GM19043 (cell line): ENCODE results near the gene ZNF227.
"Not testable (repeated sequence)": the region's sequence is repeated elsewhere in the genome, so short reads cannot be mapped to it uniquely, and the experiment has no call there.

Source experiments
- ATAC-seq: cut with Tn5 transposase; IDR thresholded peaks from one replicate; pipeline ENCODE4 v1.9.1; 2021; ENCODE audit warnings: low read depth; ENCODE audit not compliant: unreplicated experiment

ZNF227 gene

DNA sequence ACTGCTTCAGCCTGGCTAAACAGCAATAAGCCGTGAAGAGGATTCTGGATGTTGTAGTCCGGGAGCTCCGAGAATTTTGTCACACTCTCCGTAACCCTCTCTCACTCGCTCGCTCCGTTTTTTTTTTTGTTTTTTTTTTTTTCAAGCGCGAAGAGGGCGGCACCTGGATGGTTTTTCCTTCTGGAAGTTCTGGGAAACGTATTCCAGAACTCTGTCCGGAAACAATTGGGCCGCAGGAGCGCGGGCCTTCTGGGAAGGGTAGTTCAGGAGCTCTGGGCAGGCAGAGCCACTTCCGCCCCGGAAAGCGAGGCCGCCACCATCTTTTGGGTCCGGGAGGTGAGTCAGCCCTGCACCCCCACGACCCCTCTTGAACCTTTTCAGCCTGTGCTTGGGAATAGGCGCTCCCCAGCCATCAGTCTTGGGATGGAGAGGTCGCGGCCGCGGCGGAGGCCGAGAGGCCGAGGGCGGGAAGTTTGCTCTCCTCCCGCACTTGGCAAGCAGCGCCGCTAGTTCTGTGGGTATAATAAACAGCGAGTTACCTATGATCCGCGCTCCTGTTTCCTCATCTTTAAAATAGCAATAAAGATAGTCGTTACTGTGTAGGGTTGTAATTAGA is at the start of gene ZNF227:
Gene ZNF227 (plus strand): TSS at position 283 of the 616 bp plus-strand sequence. CDS start 5,261 bp downstream, outside the sequence.
- ATAC-seq = peak; percentile 79

- no peak for ATAC-seq
These were observed 48.5 kb upstream of the ZNF227 start for GRCh38 chr19:44163789-44164188.

GRCh38 chr19:44164327-44164672 is 48.0 kb upstream of the ZNF227 start:
- ATAC-seq = peak; percentile 9

DNA sequence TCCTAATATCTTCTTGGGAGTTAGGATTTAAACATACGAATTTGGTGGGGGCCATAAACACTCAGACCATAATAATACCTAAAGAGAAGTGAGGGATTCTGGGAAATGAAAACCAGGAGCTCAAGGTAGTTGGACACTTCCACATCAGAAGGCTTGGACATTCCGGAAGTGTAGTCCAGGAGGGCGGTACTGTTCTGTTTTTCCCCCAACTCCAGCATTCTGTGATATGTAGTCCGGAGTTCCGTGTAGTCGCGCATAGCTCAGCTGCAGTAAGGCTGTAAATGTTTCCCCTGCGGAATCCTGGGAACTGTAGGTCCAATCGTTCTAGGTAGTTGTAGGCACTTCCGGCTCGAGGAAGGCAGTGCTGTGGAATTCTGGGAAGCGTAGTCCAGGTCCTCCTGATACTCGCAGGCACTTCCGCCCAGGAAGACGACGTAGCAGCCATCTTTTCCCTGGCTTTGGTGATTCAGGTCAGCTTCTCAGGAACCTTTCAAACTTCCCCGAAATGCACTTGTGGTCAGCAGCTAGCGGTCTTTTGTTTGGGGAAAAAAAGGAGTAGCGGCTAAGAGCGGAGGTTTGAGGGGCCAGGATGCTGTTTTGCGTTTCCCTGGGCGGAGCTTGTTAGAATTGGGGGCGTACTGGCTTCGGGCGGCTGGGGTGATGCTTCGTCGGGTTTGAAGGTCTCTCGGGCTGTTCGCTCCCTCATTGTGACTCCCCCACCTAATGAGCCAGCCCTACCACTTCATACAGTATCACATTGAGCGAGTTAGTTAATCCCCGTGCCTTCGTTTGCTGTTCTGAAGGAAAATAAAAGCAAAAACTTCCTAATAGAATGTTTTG is 47.4 kb upstream of the ZNF227 start, which contains the start of gene ZNF226:
Gene ZNF226 (plus strand): TSS at position 428 of the 840 bp plus-strand sequence. CDS start 4,981 bp downstream, outside the sequence.
- ATAC-seq = peak; percentile 80

- ATAC-seq = not testable (repeated sequence)
These were observed 41.7 kb upstream of the ZNF227 start for GRCh38 chr19:44170660-44171059.

DNA sequence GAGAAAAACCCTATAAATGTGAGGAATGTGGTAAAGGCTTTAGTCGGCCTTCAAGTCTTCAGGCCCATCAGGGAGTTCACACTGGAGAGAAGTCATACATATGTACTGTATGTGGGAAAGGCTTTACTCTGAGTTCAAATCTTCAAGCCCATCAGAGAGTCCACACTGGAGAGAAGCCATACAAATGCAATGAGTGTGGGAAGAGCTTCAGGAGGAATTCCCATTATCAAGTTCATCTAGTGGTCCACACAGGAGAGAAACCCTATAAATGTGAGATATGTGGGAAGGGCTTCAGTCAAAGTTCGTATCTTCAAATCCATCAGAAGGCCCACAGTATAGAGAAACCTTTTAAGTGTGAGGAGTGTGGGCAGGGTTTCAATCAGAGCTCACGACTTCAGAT is 35.7 kb upstream of the ZNF227 start:
- ATAC-seq = no peak

DNA sequence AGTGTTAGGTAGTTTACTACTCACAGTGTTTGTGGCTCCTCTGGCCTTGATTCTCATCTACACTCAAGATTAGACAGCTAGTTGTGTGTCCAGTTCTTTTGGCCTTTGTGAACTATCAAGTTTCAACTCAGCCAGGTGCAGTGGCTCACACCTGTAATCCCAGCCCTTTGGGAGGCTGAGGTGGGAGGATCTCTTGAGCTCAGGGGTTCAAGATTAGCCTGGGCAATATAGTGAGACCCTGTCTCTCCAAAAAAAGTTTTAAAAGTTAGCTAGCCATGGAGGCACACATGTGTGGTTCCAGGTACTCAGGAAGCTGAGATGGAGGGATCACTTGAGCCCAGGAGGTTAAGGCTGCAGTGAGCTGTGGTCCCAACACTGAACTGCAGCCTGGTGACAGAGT is 31.4 kb upstream of the ZNF227 start:
- no peak for ATAC-seq

DNA sequence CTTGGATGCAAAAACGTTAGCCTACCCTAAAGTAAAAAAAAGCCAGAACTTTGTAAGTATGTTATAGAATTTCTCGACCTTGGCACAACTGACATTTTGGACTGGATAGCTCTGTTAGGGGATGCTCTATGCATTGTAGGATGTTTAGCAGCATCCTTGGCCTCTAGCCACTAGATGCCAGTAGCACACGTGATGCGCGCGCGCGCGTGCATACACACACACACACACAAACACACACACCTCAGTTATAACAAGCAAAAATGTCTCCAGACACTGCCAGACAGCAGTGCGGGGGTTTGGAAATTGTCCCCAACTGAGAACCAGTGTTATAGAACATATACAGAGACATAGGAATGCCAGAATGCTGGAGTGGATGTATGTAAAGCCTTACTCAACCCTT is 30.2 kb upstream of the ZNF227 start:
- ATAC-seq = no peak

DNA sequence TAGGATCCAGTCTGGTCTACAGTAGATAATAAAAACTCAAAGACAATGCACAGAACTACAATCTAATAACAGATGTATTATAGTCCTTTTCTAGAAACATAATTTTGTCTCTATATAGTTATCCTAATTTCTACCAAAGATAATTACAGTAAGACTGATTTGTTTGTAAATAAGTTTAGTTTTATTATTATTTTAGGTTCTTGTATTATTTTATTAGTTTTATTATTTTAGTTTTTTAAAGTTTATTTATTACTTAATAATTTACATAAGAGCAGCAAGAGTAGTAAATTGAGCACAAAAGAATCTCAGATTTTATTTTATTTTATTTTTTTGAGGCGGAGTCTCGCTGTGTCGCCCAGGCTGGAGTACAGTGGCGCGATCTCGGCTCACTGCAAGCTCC is 22.3 kb upstream of the ZNF227 start:
- no peak for ATAC-seq

- ATAC-seq = no peak
These were observed 20.2 kb upstream of the ZNF227 start for GRCh38 chr19:44192127-44192526.

- no peak for ATAC-seq
These were observed 15.6 kb upstream of the ZNF227 start for GRCh38 chr19:44196772-44197171.

GRCh38 chr19:44202470-44202869 is 9.9 kb upstream of the ZNF227 start:
- no peak for ATAC-seq

- ATAC-seq = no peak
These were observed 9.4 kb upstream of the ZNF227 start for GRCh38 chr19:44202974-44203373.

DNA sequence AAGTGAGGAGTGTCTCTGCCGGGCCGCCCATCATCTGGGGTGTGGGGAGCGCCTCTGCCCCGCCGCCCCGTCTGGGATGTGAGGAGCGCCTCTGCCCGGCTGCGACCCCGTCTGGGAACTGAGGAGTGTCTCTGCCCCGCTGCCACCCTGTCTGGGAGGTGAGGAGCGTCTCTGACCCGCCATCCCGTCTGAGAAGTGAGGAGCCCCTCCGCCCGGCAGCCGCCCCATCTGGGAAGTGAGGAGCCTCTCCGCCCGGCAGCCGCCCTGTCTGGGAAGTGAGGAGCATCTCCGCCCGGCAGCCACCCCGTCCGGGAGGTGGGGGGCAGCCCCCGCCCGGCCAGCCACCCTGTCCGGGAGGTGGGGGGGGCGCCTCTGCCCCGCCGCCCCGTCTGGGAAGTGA is 8.5 kb upstream of the ZNF227 start:
- not testable (repeated sequence) for ATAC-seq

GRCh38 chr19:44204772-44205171 is 7.6 kb upstream of the ZNF227 start:
- no peak for ATAC-seq

DNA sequence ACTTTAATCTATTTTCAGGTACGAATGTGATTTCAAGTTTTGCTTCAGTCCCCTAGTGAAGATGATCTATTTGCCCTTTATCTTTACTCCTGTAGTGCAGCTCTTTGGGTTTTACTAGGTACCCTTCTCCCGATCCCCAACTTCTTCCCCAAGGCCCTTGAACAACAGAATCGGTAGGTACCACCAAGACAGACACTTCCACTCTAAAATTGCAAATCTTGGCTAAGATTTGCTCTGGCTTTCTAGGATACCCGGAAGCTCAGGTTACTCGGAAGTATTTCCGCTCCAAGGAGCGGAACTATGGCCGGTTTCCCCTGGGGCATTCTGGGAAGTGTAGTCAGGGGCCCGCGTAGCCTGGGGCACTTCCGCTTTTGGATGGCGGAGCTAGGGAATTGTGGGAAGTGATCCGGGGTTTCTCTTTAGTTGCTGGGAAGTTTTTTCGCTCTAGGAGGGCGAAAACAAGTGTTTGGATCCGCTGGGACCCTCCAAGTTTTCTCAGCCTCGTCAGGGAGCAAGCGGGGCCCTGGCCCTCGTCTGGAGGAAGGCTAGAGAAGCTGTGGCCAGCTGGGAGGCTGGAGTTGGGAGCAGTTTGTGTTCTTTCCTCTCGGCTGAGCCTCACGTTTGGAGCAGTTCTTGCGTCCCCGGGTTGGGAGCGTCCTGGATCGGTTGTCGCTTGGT is 5.1 kb upstream of the ZNF227 start:
- peak; percentile 62 for ATAC-seq

GRCh38 chr19:44212866-44213346 is 574 bp downstream of the ZNF227 start:
- no peak for ATAC-seq

GRCh38 chr19:44219926-44220325 is 7.6 kb downstream of the ZNF227 start:
- ATAC-seq = not testable (repeated sequence)

- not testable (repeated sequence) for ATAC-seq
These were observed 8.4 kb downstream of the ZNF227 start for GRCh38 chr19:44220761-44221160.

DNA sequence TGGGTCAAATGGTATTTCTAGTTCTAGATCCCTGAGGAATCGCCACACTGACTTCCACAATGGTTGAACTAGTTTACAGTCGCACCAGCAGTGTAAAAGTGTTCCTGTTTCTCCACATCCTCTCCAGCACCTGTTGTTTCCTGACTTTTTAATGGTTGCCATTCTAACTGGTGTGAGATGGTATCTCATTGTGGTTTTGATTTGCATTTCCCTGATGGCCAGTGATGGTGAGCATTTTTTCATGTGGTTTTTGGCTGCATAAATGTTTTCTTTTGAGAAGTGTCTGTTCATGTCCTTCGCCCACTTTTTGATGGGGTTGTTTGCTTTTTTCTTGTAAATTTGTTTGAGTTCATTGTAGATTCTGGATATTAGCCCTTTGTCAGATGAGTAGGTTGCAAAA is 9.0 kb downstream of the ZNF227 start:
- ATAC-seq = not testable (repeated sequence)

GRCh38 chr19:44228318-44228717 is 16.0 kb downstream of the ZNF227 start:
- ATAC-seq = no peak
